ENCODE measurements around the gene CMTM8.

- TF ChIP-seq CTCF (IDR thresholded peaks at IDR 0.05; ENCODE audit: low read depth, low read length) (no peak), EZH2phosphoT487 (IDR thresholded peaks at IDR 0.05; ENCODE audit: low read depth) (no peak)
Observed at GRCh38 chr3:32401126-32401525, 162.6 kb downstream of the CMTM8 start.

Measured in OCI-LY3 (cell line).